Effector CD8-positive, alpha-beta T cell (primary cell): ENCODE data around the gene DUSP11.
"Not testable (repeated sequence)": the region's sequence is repeated elsewhere in the genome, so short reads cannot be mapped to it uniquely, and the experiment has no call there.

ENCODE experiments used
- DNase-seq: peaks from one replicate; lab custom pipeline; 2025; lab: John Stamatoyannopoulos, UW

The DUSP11 gene

DNA sequence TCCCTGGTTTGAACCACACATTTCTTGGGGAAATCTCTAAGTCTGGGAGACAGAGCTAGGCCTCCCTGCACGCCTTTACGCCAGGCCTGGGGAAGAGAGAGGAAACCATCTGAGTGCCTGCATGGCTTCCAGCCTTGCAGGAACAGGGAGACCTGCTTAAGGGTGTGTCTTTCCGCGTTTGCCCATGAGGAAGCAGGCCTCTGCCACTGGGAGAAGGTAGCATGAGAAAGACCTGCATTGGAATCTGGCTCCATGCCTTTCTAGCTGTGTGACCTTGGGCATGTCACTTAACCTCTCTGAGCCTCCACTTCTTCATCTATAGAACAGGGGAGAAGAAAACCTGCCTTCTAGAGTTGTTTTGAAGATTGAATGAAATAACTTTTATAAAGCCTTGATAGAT, 62.2 kb downstream of the DUSP11 start:
- not testable (repeated sequence) for DNase-seq

DNA sequence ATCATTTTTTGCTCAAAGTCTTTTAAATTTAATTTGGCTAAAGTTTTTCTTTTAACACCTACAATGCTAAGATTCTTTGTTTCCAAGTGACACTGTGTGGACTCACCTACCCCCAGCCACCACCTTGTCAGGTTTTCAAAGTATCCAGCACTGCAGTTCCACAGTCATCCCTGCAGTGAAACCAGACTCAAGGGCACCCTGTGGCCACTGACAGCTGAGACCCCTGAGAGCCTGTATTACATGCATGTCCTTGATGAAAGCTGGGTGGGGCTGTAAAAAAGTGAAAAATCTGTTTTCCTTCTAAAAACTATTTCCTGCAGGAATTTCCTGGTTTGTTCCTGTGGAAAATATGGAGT, 62.7 kb downstream of the DUSP11 start:
- no peak for DNase-seq

DNA sequence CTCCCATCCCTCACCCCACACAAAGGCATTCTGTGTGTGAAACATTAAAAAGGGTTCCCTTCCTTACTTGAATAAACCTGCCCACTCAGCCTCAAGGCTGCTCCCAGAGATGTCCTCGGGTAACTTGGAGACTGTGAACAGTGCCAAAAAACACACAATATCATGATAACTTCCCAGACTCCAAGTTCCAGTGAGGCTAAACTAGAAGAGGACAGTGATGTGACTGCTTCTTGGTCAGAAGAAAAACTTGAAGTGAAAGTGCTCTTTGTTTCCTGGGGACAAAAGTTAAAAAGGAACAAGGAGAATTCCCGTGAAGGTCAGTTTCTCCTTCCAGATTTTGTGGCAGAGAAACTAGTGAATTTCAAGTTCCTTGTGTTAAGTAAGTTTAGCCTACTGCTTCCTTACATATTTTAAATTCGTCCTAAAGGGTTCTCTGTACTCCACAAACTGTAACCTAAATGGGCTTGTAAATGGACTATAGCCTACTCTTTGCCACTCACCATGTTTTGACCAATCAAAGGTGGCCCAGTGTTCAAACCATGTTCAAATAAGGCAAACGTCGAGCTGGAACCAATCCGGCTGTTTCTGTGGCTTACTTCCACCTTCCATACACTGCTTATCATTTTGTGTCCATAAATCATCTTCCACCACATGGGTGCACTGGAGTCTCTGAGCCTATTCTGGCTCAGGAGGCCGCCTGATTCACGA, 63.2 kb downstream of the DUSP11 start:
- no peak for DNase-seq

DNA sequence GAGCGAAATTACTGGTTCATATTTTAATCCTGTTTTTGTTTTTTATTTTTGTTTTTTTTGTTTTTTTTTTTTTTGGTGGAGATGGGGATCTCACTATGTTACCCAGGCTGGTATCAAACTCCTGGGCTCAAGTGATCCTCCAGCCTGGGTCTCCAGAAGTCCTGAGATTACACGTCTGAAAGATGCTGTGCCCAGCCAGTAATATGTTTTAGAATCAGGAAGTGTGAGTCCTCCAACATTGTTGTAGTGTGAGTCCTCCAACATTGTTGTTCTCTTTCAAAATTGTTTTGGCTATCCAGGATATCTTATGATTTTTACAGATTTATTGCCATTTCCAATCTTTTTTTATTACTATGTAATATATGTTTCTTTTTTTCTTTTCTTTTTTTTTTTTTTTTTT, 65.8 kb downstream of the DUSP11 start:
- no peak for DNase-seq
